CD4-positive, alpha-beta T cell (primary cell): ENCODE data around the gene NUP35. TPM values are rescaled to one million over a fixed set of nuclear protein-coding genes. Genes with fewer than 3 reads are reported as not detected.

Source experiments
- ATAC-seq: fragments of 200-7000 bp; cut with Tn5 transposase; one replicate; pipeline ENCODE4 v1.10.0; 2022; ENCODE audit warnings: mild to moderate bottlenecking; ENCODE audit not compliant: poor library complexity
- CTCF ChIA-PET: fragments of 350-600 bp; sonication (Branson Sonifier 250); formaldehyde crosslinking; loops from one replicate; lab custom pipeline; 2021; ENCODE audit warnings: antibody characterized with exemption, inconsistent platforms; lab: Charles Lee
- POLR2A ChIA-PET: fragments of 350-600 bp; sonication (Branson Sonifier 250); formaldehyde crosslinking; loops from one replicate; lab custom pipeline; 2021; ENCODE audit warnings: antibody characterized with exemption, inconsistent platforms; lab: Charles Lee
- DNase-seq, 14 experiments: peaks; one replicate each; pipeline ENCODE4 v3.0.0-alpha.2; 2013 to 2020; ENCODE audit warnings: mixed read lengths in 2 of 14
- H3K27ac ChIP-seq, 2 donors: one replicate each; pipeline versions ENCODE4 v1.5.1 to v1.7.0; 2013; ENCODE audit warnings: low read length in 2 of 2, low read depth in 1 of 2, mild to moderate bottlenecking in 1 of 2
- H3K27me3 ChIP-seq, 2 experiments: 1 replicate in 1 of 2; 2 replicates in 1 of 2; pipeline versions ENCODE4 v1.6.1 to v1.7.0; 2013; ENCODE audit warnings: low read length in 2 of 2, control low read depth in 1 of 2, mild to moderate bottlenecking in 1 of 2, moderate library complexity in 1 of 2; ENCODE audit not compliant: insufficient read depth in 2 of 2, control insufficient read depth in 1 of 2
- H3K36me3 ChIP-seq: one replicate; pipeline ENCODE4 v1.6.1; 2013; ENCODE audit warnings: low read length, control low read depth; ENCODE audit not compliant: insufficient read depth
- H3K4me1 ChIP-seq: one replicate; pipeline ENCODE4 v1.6.1; 2013; ENCODE audit warnings: low read length, control low read depth; ENCODE audit not compliant: insufficient read depth
- H3K4me3 ChIP-seq: one replicate; pipeline ENCODE4 v1.5.1; 2013; ENCODE audit warnings: mild to moderate bottlenecking, low read length, moderate library complexity
- H3K9me3 ChIP-seq, 2 experiments: 1 replicate in 1 of 2; 2 replicates in 1 of 2; pipeline versions ENCODE4 v1.6.1 to v1.7.0; 2013; ENCODE audit warnings: low read length in 2 of 2, mild to moderate bottlenecking in 2 of 2, control low read depth in 1 of 2, moderate library complexity in 1 of 2; ENCODE audit not compliant: control insufficient read depth in 1 of 2, insufficient read depth in 1 of 2
- H3K27ac Mint-ChIP-seq: one replicate; pipeline ENCODE4 v1.8.0; 2020; ENCODE audit warnings: mixed read lengths
- H3K27me3 Mint-ChIP-seq: one replicate; pipeline ENCODE4 v1.8.0; 2021; ENCODE audit warnings: mixed read lengths
- H3K36me3 Mint-ChIP-seq: one replicate; pipeline ENCODE4 v1.8.0; 2021; ENCODE audit warnings: low read depth, mixed read lengths
- H3K4me1 Mint-ChIP-seq: one replicate; pipeline ENCODE4 v1.8.0; 2021; ENCODE audit warnings: low read depth, mixed read lengths
- H3K4me3 Mint-ChIP-seq: one replicate; pipeline ENCODE4 v1.8.0; 2020; ENCODE audit warnings: mild to moderate bottlenecking, mixed read lengths
- H3K9me3 Mint-ChIP-seq: one replicate; pipeline ENCODE4 v1.8.0; 2020; ENCODE audit warnings: mixed read lengths
- intact Hi-C, 2 experiments: fragments of 100-400 bp; cut with DNase I in 1 of 2; cut with micrococcal nuclease in 1 of 2; formaldehyde crosslinking; loops; one replicate each; pipeline versions ENCODE4 v1.15.1 to v1.9.0; 2023 to 2025; cut with DNase I, micrococcal nuclease
- total RNA-seq, 174 experiments: library from RNA in 2 of 174; stranded (reverse) in 2 of 174; gene quantifications; one replicate each; pipeline ENCODE4 v1.2.3 and lab custom pipeline; 2021 to 2026
- TF ChIP-seq, protein P1 (sequence below): fragments of 200-600 bp; IDR thresholded peaks from one replicate; pipeline ENCODE4 v1.8.0; 2022; ENCODE audit warnings: antibody characterized with exemption, mild to moderate bottlenecking

The NUP35 gene
- total RNA-seq, 2 experiments from 2014 or later = 12.5 to 13.1 TPM

DNA sequence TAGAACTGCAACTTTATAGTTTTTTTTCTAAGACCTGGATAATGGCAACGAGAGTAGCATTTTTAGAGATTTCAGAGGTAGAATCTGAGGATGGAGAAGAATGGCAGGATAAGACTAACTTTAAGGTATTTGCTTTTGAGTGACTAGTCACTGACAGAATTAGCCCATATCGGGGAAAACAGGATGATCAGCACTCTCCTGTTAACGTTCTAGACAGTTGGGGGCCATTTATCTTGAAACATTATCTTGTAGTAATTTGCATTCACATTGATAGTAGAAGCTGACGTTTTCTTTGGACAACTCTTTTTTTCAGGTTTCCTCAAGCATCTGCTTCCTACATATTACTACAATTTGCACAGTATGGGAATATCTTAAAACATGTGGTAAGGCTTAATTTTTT, 32.9 kb downstream of the NUP35 start:
- H3K27ac Mint-ChIP-seq = no peak overlapping the region
- Histone ChIP-seq H3K27ac (no peak overlapping the region), H3K4me3 (no peak overlapping the region), H3K9me3 (no peaks in the 10 kb centered on the region), H3K36me3 (peaks cover 27% of the 10 kb centered on the region), H3K4me1 (no peaks in the 10 kb centered on the region), H3K27me3 (no peaks in the 10 kb centered on the region)
- CTCF ChIA-PET = no interaction called here
- no peak for ATAC-seq
- no peak overlapping the region for H3K4me3 Mint-ChIP-seq
- intact Hi-C loops = no loop called here
- DNase-seq = no peak
- POLR2A ChIA-PET = no interaction called here
- TF ChIP-seq, protein P1, sequence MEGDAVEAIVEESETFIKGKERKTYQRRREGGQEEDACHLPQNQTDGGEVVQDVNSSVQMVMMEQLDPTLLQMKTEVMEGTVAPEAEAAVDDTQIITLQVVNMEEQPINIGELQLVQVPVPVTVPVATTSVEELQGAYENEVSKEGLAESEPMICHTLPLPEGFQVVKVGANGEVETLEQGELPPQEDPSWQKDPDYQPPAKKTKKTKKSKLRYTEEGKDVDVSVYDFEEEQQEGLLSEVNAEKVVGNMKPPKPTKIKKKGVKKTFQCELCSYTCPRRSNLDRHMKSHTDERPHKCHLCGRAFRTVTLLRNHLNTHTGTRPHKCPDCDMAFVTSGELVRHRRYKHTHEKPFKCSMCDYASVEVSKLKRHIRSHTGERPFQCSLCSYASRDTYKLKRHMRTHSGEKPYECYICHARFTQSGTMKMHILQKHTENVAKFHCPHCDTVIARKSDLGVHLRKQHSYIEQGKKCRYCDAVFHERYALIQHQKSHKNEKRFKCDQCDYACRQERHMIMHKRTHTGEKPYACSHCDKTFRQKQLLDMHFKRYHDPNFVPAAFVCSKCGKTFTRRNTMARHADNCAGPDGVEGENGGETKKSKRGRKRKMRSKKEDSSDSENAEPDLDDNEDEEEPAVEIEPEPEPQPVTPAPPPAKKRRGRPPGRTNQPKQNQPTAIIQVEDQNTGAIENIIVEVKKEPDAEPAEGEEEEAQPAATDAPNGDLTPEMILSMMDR = no peak
- no peaks in the 10 kb centered on the region for H3K9me3 Mint-ChIP-seq
- peaks cover 88% of the 10 kb centered on the region for H3K36me3 Mint-ChIP-seq
- H3K4me1 Mint-ChIP-seq = no peaks in the 10 kb centered on the region
- no peaks in the 10 kb centered on the region for H3K27me3 Mint-ChIP-seq

DNA sequence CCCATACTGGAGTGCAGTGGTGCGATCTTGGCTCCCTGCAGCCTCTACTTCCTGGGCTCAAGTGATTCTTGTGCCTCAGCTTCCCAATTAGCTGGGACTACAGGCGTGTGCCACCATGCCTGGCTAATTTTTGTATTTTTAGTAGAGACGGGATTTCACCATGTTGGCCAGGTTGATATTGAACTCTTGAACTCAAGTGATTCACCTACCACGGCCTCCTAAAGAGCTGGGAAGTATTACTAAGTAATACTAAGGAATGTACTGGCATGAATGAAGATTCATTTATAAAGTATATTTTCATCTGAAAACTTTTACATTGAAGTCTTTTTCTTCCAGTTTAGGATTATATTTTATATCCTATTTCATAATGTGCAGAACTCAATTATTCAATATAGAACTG, 38.1 kb downstream of the NUP35 start:
- Histone ChIP-seq H3K4me3 (no peak overlapping the region), H3K27ac (no peak overlapping the region), H3K4me1 (no peaks in the 10 kb centered on the region), H3K36me3 (peaks cover 29% of the 10 kb centered on the region), H3K27me3 (no peaks in the 10 kb centered on the region), H3K9me3 (no peaks in the 10 kb centered on the region)
- TF ChIP-seq, protein P1 = no peak
- Mint-ChIP-seq H3K4me3 (no peak overlapping the region), H3K9me3 (no peaks in the 10 kb centered on the region), H3K27ac (no peak overlapping the region), H3K36me3 (peaks cover 91% of the 10 kb centered on the region), H3K27me3 (no peaks in the 10 kb centered on the region), H3K4me1 (no peaks in the 10 kb centered on the region)
- intact Hi-C loops = no loop called here
- no peak for DNase-seq
- ATAC-seq = no peak
- CTCF ChIA-PET = interaction anchor here (1.3 kb wide), 1 partner anchor 15 kb away, joined by 5 read pairs; no protein-coding TSS in a partner anchor
- POLR2A ChIA-PET = no interaction called here

GRCh38 chr2:183163821-183164649, 39.8 kb downstream of the NUP35 start:
- Mint-ChIP-seq H3K27ac (no peak overlapping the region), H3K36me3 (peaks cover 92% of the 10 kb centered on the region), H3K27me3 (no peaks in the 10 kb centered on the region), H3K9me3 (no peaks in the 10 kb centered on the region), H3K4me3 (no peak overlapping the region), H3K4me1 (peaks cover 9% of the 10 kb centered on the region)
- DNase-seq (no peak), ATAC-seq (no peak)
- Histone ChIP-seq H3K27ac (no peak overlapping the region), H3K4me3 (no peak overlapping the region), H3K4me1 (no peaks in the 10 kb centered on the region), H3K36me3 (peaks cover 29% of the 10 kb centered on the region), H3K27me3 (no peaks in the 10 kb centered on the region), H3K9me3 (no peaks in the 10 kb centered on the region)
- intact Hi-C loops = no loop called here
- ChIA-PET CTCF (no interaction called here), POLR2A (no interaction called here)
- TF ChIP-seq, protein P1 = no peak
